Activated T-helper 1 cell treated with anti-CD3 and anti-CD28 coated beads, Interleukin-2, amount 50 U/mL, for 16 hours (primary cell): ENCODE data around the gene INPPL1.
"Not testable (repeated sequence)": the region's sequence is repeated elsewhere in the genome, so short reads cannot be mapped to it uniquely, and the experiment has no call there.

Experiments used
- DNase-seq, 2 donors: peaks; one replicate each; pipeline ENCODE4 v3.0.0-alpha.2; 2020; ENCODE audit warnings: low read depth in 1 of 2, low spot score in 1 of 2

The INPPL1 gene, protein sequence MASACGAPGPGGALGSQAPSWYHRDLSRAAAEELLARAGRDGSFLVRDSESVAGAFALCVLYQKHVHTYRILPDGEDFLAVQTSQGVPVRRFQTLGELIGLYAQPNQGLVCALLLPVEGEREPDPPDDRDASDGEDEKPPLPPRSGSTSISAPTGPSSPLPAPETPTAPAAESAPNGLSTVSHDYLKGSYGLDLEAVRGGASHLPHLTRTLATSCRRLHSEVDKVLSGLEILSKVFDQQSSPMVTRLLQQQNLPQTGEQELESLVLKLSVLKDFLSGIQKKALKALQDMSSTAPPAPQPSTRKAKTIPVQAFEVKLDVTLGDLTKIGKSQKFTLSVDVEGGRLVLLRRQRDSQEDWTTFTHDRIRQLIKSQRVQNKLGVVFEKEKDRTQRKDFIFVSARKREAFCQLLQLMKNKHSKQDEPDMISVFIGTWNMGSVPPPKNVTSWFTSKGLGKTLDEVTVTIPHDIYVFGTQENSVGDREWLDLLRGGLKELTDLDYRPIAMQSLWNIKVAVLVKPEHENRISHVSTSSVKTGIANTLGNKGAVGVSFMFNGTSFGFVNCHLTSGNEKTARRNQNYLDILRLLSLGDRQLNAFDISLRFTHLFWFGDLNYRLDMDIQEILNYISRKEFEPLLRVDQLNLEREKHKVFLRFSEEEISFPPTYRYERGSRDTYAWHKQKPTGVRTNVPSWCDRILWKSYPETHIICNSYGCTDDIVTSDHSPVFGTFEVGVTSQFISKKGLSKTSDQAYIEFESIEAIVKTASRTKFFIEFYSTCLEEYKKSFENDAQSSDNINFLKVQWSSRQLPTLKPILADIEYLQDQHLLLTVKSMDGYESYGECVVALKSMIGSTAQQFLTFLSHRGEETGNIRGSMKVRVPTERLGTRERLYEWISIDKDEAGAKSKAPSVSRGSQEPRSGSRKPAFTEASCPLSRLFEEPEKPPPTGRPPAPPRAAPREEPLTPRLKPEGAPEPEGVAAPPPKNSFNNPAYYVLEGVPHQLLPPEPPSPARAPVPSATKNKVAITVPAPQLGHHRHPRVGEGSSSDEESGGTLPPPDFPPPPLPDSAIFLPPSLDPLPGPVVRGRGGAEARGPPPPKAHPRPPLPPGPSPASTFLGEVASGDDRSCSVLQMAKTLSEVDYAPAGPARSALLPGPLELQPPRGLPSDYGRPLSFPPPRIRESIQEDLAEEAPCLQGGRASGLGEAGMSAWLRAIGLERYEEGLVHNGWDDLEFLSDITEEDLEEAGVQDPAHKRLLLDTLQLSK

DNA sequence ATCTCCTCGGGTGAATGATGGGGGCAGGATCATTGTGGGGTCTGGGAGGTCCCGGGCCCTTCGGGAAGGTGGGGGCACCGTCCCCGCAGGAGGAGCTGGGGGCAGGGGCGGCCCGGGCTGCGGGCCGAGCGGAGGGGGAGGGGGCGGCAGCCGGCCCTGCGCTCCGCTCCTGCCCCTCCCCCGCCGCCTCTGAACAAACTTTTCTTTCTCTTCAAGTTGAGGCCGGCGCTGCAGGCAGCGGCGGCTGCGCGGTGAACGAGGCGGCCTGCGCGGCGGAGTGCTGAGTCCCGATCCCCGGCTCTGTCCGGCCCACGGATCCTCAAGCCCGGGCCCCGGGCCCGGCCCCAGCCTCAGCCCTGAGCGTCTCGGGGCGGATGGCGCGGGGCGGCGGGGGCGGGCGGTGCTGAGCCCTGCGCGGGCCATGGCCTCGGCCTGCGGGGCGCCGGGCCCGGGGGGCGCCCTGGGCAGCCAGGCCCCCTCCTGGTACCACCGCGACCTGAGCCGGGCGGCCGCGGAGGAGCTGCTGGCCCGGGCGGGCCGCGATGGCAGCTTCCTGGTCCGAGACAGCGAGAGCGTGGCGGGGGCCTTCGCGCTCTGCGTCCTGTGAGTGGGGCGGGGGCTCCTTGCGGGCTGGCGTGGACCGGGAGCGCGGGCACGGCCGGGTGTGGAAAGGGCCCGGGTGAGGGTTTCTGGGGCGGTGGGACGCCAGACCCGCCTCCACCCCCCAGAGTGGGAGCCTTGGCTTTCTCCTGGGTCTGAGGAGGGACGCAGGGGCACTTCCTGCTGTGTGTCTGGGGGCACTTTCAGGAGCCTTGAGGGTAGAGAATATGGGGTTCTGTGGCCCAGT lies at the start of gene INPPL1:
INPPL1 (plus strand) TSS at position 204 of the 847 bp plus-strand sequence; CDS start at position 422, 218 bp downstream.
- DNase-seq: no peak

- DNase-seq: no peak
Observed at GRCh38 chr11:72177656-72178055, 46.9 kb upstream of the INPPL1 start.

DNA sequence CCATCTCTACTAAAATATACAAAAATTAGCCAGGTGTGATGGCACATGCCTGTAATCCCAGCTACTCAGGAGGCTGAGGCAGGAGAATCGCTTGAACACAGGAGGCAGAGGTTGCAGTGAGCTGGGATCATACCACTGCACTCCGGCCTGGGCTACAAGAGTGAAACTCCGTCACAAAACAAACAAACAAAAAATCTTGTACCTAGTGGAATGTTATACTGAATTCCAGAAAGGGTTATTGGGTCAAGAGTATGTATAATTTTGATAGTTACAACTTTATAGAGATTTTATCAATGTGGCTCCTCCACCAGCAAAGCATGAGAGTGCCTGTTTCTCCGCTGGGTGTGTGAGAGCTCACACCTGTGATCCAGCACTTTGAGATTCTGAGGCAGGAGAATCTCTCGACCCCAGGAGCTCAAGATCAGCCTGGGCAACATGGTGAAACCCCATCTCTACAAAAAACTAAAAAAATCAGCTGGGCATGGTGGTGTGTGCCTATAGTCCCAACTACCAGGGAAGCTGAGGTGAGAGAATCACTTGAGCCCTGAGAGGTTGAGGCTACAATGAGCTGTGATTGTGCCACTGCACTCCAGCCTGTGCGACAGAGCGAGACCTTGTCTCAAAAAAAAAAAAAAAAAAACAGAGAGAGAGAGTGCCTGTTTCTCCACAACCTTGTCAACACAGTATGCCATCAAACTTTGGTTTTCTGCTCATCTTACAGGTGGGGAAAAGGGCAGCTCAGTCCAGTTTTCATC lies 45.3 kb upstream of the INPPL1 start:
- no peak for DNase-seq

DNA sequence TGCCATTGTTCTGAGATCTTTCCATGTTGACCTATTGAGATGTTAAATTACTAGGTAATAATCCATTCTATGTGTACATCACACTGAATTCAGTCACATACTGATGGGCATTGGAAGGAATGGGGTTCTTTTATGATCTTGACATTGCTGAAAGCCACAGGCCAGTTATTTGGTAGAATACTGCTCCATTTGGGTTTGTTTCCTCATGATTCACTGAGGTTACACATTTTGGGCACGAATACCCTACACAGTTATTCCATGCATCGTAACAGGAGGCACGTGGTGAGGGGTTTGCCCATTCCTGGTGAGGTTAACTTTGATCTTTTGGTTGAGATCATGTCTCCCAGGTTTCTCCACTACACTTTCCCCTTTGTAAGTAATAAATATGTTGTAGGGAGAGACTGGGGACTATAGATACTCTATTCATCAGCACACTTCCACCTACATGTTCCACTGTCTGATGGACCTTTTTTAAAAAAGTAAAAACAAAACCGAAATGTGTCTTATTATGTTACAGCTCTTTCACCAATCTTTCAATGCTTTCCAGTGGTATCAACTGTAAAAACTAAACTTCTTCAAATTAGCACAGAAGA lies 44.7 kb upstream of the INPPL1 start:
- no peak for DNase-seq

- not testable (repeated sequence) for DNase-seq
Observed at GRCh38 chr11:72180892-72181552, 43.5 kb upstream of the INPPL1 start.

DNA sequence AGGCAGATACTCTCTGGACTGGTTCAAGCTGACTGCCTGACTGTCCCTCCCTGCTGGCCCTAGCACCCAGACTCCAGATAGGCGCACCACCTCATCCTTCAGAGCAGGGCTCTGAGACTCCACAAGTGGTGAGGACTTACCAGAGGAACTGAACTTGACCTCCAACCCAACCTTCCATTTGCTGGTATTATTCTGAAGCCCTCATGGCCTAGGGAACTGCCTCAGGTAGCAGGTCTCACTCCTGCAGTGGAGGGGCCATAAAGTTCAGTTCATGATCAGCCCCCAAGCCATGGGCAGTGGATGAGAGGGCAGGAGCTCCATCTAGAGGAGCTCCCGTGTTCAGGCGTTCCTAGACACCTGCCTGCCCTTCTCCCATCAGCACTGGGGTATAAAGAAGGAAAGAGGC lies 43.0 kb upstream of the INPPL1 start:
- not testable (repeated sequence) for DNase-seq

GRCh38 chr11:72188267-72188666 lies 36.3 kb upstream of the INPPL1 start:
- DNase-seq: no peak

GRCh38 chr11:72189455-72190250 lies 34.9 kb upstream of the INPPL1 start:
- no peak for DNase-seq

DNA sequence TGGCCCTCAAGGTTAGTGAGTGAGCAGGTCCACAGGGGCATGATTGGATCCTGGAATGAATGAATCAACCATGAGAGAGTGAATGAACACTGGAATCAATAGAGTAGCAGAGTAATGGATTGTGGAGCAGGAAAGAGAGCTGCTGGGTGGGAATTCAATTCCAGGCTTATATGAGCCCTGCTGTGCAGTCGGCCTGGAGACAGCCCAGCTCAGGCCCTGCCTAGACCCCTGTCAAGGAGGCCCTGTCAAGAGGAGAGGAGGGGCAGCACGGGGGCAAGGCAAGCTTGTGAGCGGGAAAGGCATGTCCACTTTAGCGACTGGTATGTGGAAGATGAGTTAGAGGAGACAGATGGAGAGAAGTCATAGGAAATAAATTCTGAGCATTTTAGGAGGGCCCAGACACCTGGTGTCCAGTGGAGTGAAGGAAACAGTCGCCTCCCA lies 33.9 kb upstream of the INPPL1 start:
- DNase-seq: no peak

- DNase-seq: no peak
Observed at GRCh38 chr11:72191961-72192381, 32.6 kb upstream of the INPPL1 start, which contains the start of gene FOLR1. Gene FOLR1 (plus strand): TSS chr11:72192140. CDS start chr11:72192174, 34 bp downstream.

DNA sequence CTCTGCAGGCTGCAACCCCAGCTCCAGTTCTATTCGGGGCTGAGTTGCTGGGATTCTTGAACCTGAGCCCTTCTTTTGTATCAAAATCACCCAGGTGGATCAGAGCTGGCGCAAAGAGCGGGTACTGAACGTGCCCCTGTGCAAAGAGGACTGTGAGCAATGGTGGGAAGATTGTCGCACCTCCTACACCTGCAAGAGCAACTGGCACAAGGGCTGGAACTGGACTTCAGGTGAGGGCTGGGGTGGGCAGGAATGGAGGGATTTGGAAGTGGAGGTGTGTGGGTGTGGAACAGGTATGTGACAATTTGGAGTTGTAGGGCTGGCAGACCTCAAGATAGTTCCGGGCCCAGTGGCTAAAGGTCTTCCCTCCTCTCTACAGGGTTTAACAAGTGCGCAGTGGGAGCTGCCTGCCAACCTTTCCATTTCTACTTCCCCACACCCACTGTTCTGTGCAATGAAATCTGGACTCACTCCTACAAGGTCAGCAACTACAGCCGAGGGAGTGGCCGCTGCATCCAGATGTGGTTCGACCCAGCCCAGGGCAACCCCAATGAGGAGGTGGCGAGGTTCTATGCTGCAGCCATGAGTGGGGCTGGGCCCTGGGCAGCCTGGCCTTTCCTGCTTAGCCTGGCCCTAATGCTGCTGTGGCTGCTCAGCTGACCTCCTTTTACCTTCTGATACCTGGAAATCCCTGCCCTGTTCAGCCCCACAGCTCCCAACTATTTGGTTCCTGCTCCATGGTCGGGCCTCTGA lies 28.9 kb upstream of the INPPL1 start:
- DNase-seq: no peak

DNA sequence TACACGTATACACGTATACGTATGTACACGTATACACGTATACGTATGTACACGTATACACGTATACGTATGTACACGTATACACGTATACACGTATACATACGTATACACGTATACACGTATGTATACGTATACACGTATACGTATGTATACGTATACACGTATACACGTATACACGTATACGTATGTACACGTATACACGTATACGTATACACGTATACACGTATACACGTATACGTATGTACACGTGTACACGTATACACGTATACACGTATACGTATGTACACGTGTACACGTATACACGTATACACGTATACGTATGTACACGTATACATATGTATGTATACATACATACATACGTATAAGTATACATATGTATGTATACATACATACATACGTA lies 23.1 kb upstream of the INPPL1 start:
- DNase-seq: not testable (repeated sequence)

GRCh38 chr11:72202571-72202970 lies 22.0 kb upstream of the INPPL1 start:
- DNase-seq: no peak

DNA sequence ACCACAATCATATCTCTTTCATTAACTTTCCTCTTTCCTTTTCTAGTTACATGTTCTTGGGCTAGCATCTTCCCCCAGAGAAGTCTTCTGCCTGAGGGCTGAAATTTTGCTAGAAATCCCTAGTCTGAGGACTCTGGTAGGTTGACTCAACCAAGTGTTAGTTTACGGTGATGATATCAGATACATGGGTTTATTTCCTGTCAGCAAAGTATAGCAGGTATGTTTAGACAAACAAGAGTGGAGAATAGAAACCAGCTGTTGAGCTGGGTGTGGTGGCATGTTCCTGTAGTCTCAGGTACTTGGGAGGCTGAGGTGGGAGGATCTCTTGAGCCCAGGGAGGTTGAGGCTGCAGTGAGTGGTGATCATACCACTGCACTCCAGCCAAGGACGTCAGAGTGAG lies 21.4 kb upstream of the INPPL1 start:
- DNase-seq: no peak

DNA sequence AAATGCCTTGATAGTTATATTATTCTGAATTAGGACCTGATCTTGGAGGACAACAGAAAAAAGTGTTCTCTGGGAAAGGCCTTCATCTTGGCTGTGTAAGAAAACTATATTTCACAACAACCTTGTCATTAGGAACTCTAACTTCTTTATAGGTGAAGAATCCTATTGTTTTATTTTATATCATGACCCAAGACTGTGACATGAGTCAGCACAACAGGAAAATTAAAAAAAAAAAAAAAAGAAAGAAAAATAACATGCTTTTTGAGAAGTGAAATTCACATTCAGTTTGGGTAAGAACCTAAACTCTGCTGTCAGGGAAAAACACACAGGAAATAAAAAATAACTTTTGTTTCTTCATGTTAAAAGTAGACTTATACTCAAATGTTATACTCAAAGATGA lies 19.7 kb upstream of the INPPL1 start:
- no peak for DNase-seq

DNA sequence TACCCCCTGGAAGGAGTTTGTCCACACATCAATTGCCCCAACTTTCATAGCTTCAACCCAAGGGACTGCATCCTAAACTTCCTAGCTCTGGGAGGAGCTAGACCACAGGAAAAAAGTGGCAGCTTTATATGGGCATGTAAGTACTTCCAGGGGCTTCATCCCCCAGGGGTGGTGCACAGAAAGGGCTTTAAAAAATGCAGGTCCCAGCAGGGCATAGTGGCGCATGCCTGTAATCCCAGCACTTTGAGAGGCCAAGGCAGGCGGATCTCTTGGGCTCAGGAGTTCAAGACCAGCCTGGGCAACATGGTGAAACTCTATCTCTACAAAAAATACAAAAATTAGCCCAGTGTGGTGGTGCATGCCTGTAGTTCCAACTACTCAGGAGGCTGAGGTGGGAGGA lies 17.8 kb upstream of the INPPL1 start:
- DNase-seq: not testable (repeated sequence)

DNA sequence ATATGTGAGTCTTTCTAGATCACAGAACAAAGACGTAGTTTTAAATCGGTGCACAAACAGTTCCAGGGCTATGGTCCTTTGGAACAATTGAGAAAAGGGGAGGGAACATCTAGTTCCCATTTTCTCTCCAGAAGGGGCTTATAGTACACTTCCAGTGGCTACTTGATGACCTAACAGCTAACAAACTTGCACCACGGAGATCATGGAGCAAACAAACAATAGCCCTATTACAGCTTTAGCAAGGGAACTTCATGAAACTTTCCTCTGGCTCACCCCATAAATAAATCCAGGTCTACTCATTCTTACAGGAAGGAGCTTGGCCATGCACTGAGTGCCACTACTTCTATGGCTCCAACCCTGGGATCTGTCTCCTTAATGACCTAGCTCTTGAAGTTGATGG lies 16.3 kb upstream of the INPPL1 start:
- no peak for DNase-seq
